GM19467 (cell line): ENCODE results near the gene GARIN5A.

Experiments used
- ATAC-seq: cut with Tn5 transposase; IDR thresholded peaks from one replicate; pipeline ENCODE4 v1.9.1; 2021; ENCODE audit warnings: mild to moderate bottlenecking, moderate library complexity; ENCODE audit not compliant: unreplicated experiment

GARIN5A gene

DNA sequence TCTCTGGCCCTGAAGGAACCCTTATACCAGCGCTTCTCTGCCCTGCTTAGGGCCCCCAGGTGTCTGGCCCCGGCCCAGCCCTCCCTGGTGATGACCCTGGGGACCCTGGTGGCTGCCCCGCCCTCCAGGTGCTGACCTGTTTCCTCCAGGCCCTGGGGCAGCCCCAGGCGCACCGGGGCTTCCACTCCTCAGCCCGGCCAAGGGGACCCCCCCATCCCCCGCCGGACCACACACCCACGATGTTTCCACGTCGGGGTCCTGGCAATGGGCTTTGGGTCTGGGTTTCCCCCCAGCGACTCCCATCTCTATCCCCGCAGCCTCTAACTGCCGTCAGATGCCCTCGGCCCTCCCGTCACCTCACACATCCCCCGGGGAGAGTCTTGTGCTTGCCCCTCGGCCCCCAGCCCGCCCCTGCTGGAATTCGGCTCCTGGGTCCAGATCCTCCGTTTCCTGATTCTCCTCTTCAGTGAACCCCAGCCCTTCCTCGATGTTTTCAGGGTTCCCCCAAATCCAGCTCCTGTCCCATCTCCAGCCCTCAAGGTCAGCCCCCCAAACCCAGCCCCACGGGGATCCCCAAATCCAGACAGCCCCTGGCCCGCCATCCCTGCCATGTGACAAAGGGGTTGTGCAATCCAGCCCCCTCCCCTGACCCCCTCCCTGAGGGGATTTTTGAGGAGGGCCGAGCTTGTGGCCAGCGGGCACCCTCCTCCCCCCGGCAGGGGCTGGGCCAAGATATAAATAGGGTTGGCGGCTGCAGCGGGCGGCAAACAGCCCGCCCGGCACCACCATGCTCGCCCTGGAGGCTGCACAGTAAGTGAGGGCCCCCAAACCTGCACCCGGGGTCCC lies 58.2 kb downstream of the GARIN5A start, which contains the start of gene SPIB:
Gene SPIB, plus strand, starts transcription at position 763 of the 846 bp plus-strand sequence. Its CDS starts 25 bp downstream, at position 788.
- no peak for ATAC-seq

DNA sequence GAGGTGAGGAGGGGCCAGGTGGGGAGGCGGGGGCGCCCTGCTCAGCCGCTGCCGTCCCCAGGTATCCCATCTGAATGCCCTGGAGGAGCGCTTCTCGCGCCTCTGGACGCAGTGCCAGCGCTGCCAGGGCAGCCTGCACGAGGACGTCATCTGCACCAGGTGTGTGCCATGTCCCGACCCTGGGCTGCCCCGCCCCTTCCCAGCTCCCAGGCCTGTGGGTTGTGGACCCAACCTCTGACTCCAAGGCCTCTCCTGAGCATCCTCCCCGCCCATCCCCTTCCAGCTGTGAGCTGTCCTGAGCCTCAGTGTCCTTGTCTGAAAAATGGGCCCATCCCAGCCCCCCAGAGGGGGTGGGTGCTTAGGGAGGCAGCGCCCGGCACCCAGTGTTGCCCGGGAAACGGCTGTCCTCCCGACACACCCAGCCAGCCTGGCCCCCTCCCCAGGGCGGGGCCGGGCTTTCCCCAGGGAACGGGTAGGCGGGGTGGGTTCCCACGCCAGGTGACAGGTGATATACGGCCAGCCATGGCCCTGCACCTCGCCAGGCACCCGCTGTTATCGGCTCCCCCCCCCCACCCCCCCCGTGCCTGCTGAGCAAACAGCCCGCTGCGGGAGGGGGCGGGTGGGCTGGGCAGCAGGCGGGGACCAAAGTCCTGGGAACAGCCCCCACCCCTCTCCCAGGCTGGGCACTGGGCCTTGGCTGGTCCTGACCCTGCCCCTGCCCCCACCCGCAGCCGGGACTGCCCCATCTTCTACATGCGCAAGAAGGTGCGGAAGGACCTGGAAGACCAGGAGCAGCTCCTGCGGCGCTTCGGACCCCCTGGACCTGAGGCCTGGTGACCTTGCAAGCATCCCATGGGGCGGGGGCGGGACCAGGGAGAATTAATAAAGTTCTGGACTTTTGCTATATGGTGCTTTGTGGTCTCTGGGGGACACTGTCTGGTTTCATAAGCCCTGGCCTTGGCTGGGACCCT lies 59.3 kb downstream of the GARIN5A start:
- ATAC-seq = no peak
